ENCODE results near the gene GRHL1.

Gene GRHL1

GRCh38 chr2:10022966-10023662 lies 71.6 kb downstream of the GRHL1 start:
- H3K4me3 ChIP-seq (ENCODE audit: low read depth, low read length) = no peak overlapping the region
- H3K36me3 ChIP-seq (replicated peaks) = no peaks in the 10 kb centered on the region
- H3K27ac ChIP-seq = no peak overlapping the region
- H3K27me3 ChIP-seq (replicated peaks) = no peaks in the 10 kb centered on the region
- no peak for DNase-seq
- TF ChIP-seq CTCF (IDR thresholded peaks at IDR 0.05; ENCODE audit: low read depth, low read length, missing control alignments) = peak; percentile 10
- in situ Hi-C loops (cut with HindIII; ENCODE audit: low pct_ligation_motif_present, low sequenced_read_pairs) = no loop called here

- Histone ChIP-seq H3K27me3 (replicated peaks) (no peaks in the 10 kb centered on the region), H3K27ac (no peak overlapping the region), H3K36me3 (replicated peaks) (no peaks in the 10 kb centered on the region), H3K4me3 (ENCODE audit: low read depth, low read length) (no peak overlapping the region)
- no peak for DNase-seq
- no peak for TF ChIP-seq CTCF (IDR thresholded peaks at IDR 0.05; ENCODE audit: low read depth, low read length, missing control alignments)
- in situ Hi-C loops (cut with HindIII; ENCODE audit: low pct_ligation_motif_present, low sequenced_read_pairs) = no loop called here
Observed at GRCh38 chr2:10026940-10027569, 75.6 kb downstream of the GRHL1 start.

GRCh38 chr2:10027660-10028330 lies 76.3 kb downstream of the GRHL1 start:
- H3K4me3 ChIP-seq (ENCODE audit: low read depth, low read length) = no peak overlapping the region
- in situ Hi-C loops (cut with HindIII; ENCODE audit: low pct_ligation_motif_present, low sequenced_read_pairs) = no loop called here
- no peak overlapping the region for H3K27ac ChIP-seq
- H3K36me3 ChIP-seq (replicated peaks) = no peaks in the 10 kb centered on the region
- TF ChIP-seq CTCF (IDR thresholded peaks at IDR 0.05; ENCODE audit: low read depth, low read length, missing control alignments) = no peak
- DNase-seq = no peak
- H3K27me3 ChIP-seq (replicated peaks) = no peaks in the 10 kb centered on the region

- H3K36me3 ChIP-seq (replicated peaks) = no peaks in the 10 kb centered on the region
- no peak overlapping the region for H3K4me3 ChIP-seq (ENCODE audit: low read depth, low read length)
- DNase-seq = no peak
- no peak overlapping the region for H3K27ac ChIP-seq
- H3K27me3 ChIP-seq (replicated peaks) = no peaks in the 10 kb centered on the region
- peak; percentile 25 for TF ChIP-seq CTCF (IDR thresholded peaks at IDR 0.05; ENCODE audit: low read depth, low read length, missing control alignments)
- in situ Hi-C loops (cut with HindIII; ENCODE audit: low pct_ligation_motif_present, low sequenced_read_pairs) = no loop called here
Observed at GRCh38 chr2:10028407-10028987, 77.0 kb downstream of the GRHL1 start.

GRCh38 chr2:10028988-10029874 lies 77.7 kb downstream of the GRHL1 start:
- no peaks in the 10 kb centered on the region for H3K36me3 ChIP-seq (replicated peaks)
- DNase-seq = no peak
- in situ Hi-C loops (cut with HindIII; ENCODE audit: low pct_ligation_motif_present, low sequenced_read_pairs) = no loop called here
- no peaks in the 10 kb centered on the region for H3K27me3 ChIP-seq (replicated peaks)
- no peak overlapping the region for H3K4me3 ChIP-seq (ENCODE audit: low read depth, low read length)
- no peak overlapping the region for H3K27ac ChIP-seq
- peak; percentile 11 for TF ChIP-seq CTCF (IDR thresholded peaks at IDR 0.05; ENCODE audit: low read depth, low read length, missing control alignments)

Data from brain microvascular endothelial cell (primary cell).